CD14-positive monocyte (primary cell): ENCODE results near the gene DRD2. TPM values are rescaled to one million over a fixed set of nuclear protein-coding genes. Genes with fewer than 3 reads are reported as not detected.

ENCODE experiments used
- DNase-seq, 3 donors: peaks; one replicate each; pipeline ENCODE4 v3.0.0-alpha.2; 2011 to 2022
- H2AFZ ChIP-seq: 2 replicates; pipeline ENCODE4 v1.6.0; 2012; ENCODE audit warnings: mild to moderate bottlenecking, low read depth, low read length, inconsistent platforms; ENCODE audit not compliant: insufficient read depth, poor library complexity, severe bottlenecking
- H3K27ac ChIP-seq, 2 donors: 1 replicate in 1 of 2; 2 replicates in 1 of 2; pipeline ENCODE4 v1.5.1; 2012 to 2013; ENCODE audit warnings: low read length in 2 of 2, control low read depth in 1 of 2, inconsistent platforms in 1 of 2, low read depth in 1 of 2, mild to moderate bottlenecking in 1 of 2
- H3K27me3 ChIP-seq, 2 donors: one replicate each; pipeline versions ENCODE4 v1.6.0 to v1.6.1; 2011 to 2013; ENCODE audit warnings: low read length in 2 of 2; ENCODE audit not compliant: control insufficient read depth in 2 of 2, insufficient read depth in 2 of 2
- H3K36me3 ChIP-seq, 2 donors: replicated peaks in 1 of 2; 1 replicate in 1 of 2; 2 replicates in 1 of 2; pipeline versions ENCODE4 v1.5.1 to v1.6.1; 2012 to 2013; ENCODE audit warnings: low read length in 2 of 2, control low read depth in 1 of 2, inconsistent platforms in 1 of 2, mild to moderate bottlenecking in 1 of 2; ENCODE audit not compliant: insufficient read depth in 2 of 2, control insufficient read depth in 1 of 2
- H3K4me1 ChIP-seq, 2 donors: 1 replicate in 1 of 2; 2 replicates in 1 of 2; pipeline versions ENCODE4 v1.5.1 to v1.6.1; 2012 to 2013; ENCODE audit warnings: low read length in 2 of 2, control low read depth in 1 of 2, inconsistent platforms in 1 of 2, mild to moderate bottlenecking in 1 of 2, moderate library complexity in 1 of 2; ENCODE audit not compliant: insufficient read depth in 2 of 2, control insufficient read depth in 1 of 2
- H3K4me2 ChIP-seq: replicated peaks from 2 replicates; pipeline ENCODE3; 2012; ENCODE audit warnings: low read length, moderate library complexity, mild to moderate bottlenecking; ENCODE audit not compliant: poor library complexity, severe bottlenecking; ENCODE audit errors: extremely low read depth
- H3K4me3 ChIP-seq, 3 experiments: fragments of 200-600 bp in 1 of 3; sonication (generic) in 1 of 3; replicated peaks in 1 of 3; 1 replicate in 2 of 3; 2 replicates in 1 of 3; pipeline ENCODE4 v1.5.1; 2011 to 2013; ENCODE audit warnings: low read length in 3 of 3, mild to moderate bottlenecking in 3 of 3, control low read depth in 2 of 3, low read depth in 2 of 3, inconsistent platforms in 1 of 3, moderate library complexity in 1 of 3
- H3K79me2 ChIP-seq: 2 replicates; pipeline ENCODE4 v1.6.0; 2012; ENCODE audit warnings: mild to moderate bottlenecking, control low read depth, inconsistent platforms, low read length, moderate library complexity; ENCODE audit not compliant: insufficient read depth
- H3K9ac ChIP-seq: 2 replicates; pipeline ENCODE4 v1.6.0; 2017; ENCODE audit warnings: low read length, mild to moderate bottlenecking; ENCODE audit not compliant: insufficient read depth, poor library complexity, severe bottlenecking
- H3K9me3 ChIP-seq, 2 donors: replicated peaks in 1 of 2; 1 replicate in 1 of 2; 2 replicates in 1 of 2; pipeline versions ENCODE4 v1.5.1 to v1.6.1; 2012 to 2013; ENCODE audit warnings: low read length in 2 of 2, control low read depth in 1 of 2; ENCODE audit not compliant: control insufficient read depth in 1 of 2, insufficient read depth in 1 of 2
- H4K20me1 ChIP-seq: 2 replicates; pipeline ENCODE4 v1.6.0; 2012; ENCODE audit warnings: mild to moderate bottlenecking, low read length, control low read depth, moderate library complexity; ENCODE audit not compliant: insufficient read depth
- H3K27ac Mint-ChIP-seq, 7 donors: one replicate each; pipeline ENCODE4 v1.8.0; 2020; ENCODE audit warnings: mild to moderate bottlenecking in 7 of 7, mixed read lengths in 7 of 7, moderate library complexity in 6 of 7, inconsistent platforms in 2 of 7
- H3K27me3 Mint-ChIP-seq, 3 donors: one replicate each; pipeline ENCODE4 v1.8.0; 2021 to 2022; ENCODE audit warnings: low read depth in 3 of 3, mild to moderate bottlenecking in 3 of 3, mixed read lengths in 3 of 3, moderate library complexity in 3 of 3, inconsistent platforms in 1 of 3
- H3K36me3 Mint-ChIP-seq, 2 donors: one replicate each; pipeline ENCODE4 v1.8.0; 2020; ENCODE audit warnings: mixed read lengths in 2 of 2, inconsistent platforms in 1 of 2, mild to moderate bottlenecking in 1 of 2
- H3K4me1 Mint-ChIP-seq: one replicate; pipeline ENCODE4 v1.8.0; 2020; ENCODE audit warnings: mild to moderate bottlenecking, mixed read lengths
- H3K4me3 Mint-ChIP-seq, 2 donors: one replicate each; pipeline ENCODE4 v1.8.0; 2020; ENCODE audit warnings: mild to moderate bottlenecking in 2 of 2, mixed read lengths in 2 of 2, moderate library complexity in 1 of 2
- H3K9me3 Mint-ChIP-seq, 7 donors: one replicate each; pipeline ENCODE4 v1.8.0; 2020 to 2022; ENCODE audit warnings: mixed read lengths in 7 of 7, mild to moderate bottlenecking in 6 of 7, moderate library complexity in 6 of 7, inconsistent platforms in 2 of 7
- CTCF ChIP-seq: fragments of 200-600 bp; IDR thresholded peaks from one replicate; pipeline ENCODE4 v1.8.0; 2022; ENCODE audit warnings: antibody characterized with exemption, mild to moderate bottlenecking
- WGBS: methylation state at CpG from one replicate; pipeline ENCODE4 v1.1.5; 2013; ENCODE audit warnings: missing lambda C conversion rate; ENCODE audit not compliant: insufficient coverage; 5-methylcytosine and 5-hydroxymethylcytosine counted together
- intact Hi-C, 2 donors: fragments of 100-400 bp; cut with micrococcal nuclease; formaldehyde crosslinking; loops; one replicate each; pipeline versions ENCODE4 v1.15.0 to v1.15.1; 2023
- polyA plus RNA-seq, 3 donors: library from polyadenylated mRNA; depleted of rRNA in 1 of 3; unstranded in 2 of 3; stranded (reverse) in 1 of 3; fragments of 300-500 nt in 2 of 3; fragments of >200 nt in 1 of 3; fragmentation: Illumina TruSeq in 2 of 3; gene quantifications; 1 replicate in 2 of 3; 2 replicates in 1 of 3; pipeline ENCODE4 v1.2.3, GENCODE V29; 2012 to 2021

Gene DRD2
- polyA plus RNA-seq, 3 donors: not detected

GRCh38 chr11:113474362-113475159, 637 bp downstream of the DRD2 start:
- H3K4me3 Mint-ChIP-seq: peak overlapping the region in 1 of 2 donors; percentile 76
- 1% methylated on average over 67 of the region's 70 CpGs for WGBS
- H3K27me3 ChIP-seq: peaks cover 47% of the 10 kb centered on the region in 2 donors

GRCh38 chr11:113473983-113474361, 1.2 kb downstream of the DRD2 start:
- Mint-ChIP-seq H3K27me3 (peaks cover 43 to 68% (median 51%) of the 10 kb centered on the region in 3 donors), H3K9me3 (peaks cover 0 to 13% (median 5%) of the 10 kb centered on the region in 7 donors), H3K4me3 (peak overlapping the region in 1 of 2 donors; percentile 76)

More at GRCh38 chr11:113474362-113475159, 637 bp downstream of the DRD2 start:
- H3K4me1 Mint-ChIP-seq: no peaks in the 10 kb centered on the region
- intact Hi-C loops: no loop called here
- H3K27ac Mint-ChIP-seq: no peak overlapping the region
- Histone ChIP-seq H3K9me3 (peaks cover 0 to 12% of the 10 kb centered on the region in 2 donors), H3K4me1 (no peaks in the 10 kb centered on the region), H3K27ac (no peak overlapping the region), H3K4me2 (no peak overlapping the region), H3K36me3 (no peaks in the 10 kb centered on the region), H3K79me2 (no peaks in the 10 kb centered on the region), H3K4me3 (no peak overlapping the region), H4K20me1 (no peaks in the 10 kb centered on the region), H2AFZ (no peak overlapping the region), H3K9ac (no peak overlapping the region)
- H3K27me3 Mint-ChIP-seq: peaks cover 43 to 68% (median 50%) of the 10 kb centered on the region in 3 donors
- peaks cover 0 to 3% of the 10 kb centered on the region in 2 donors for H3K36me3 Mint-ChIP-seq
- peak in 1 of 3 donors; percentile 8 for DNase-seq
- TF ChIP-seq CTCF: no peak
- H3K9me3 Mint-ChIP-seq: peaks cover 0 to 13% (median 5%) of the 10 kb centered on the region in 7 donors

More at GRCh38 chr11:113473983-113474361, 1.2 kb downstream of the DRD2 start:
- TF ChIP-seq CTCF: no peak
- H3K27ac ChIP-seq: no peak overlapping the region
- H3K4me1 ChIP-seq: no peaks in the 10 kb centered on the region
- H3K9me3 ChIP-seq: peaks cover 0 to 12% of the 10 kb centered on the region in 2 donors
- H3K4me2 ChIP-seq: no peak overlapping the region
- no peaks in the 10 kb centered on the region for H3K79me2 ChIP-seq
- H3K9ac ChIP-seq: no peak overlapping the region
- peaks cover 47% of the 10 kb centered on the region in 2 donors for H3K27me3 ChIP-seq
- WGBS: 23% methylated on average over 8 of the region's 9 CpGs
- Mint-ChIP-seq H3K4me1 (no peaks in the 10 kb centered on the region), H3K27ac (no peak overlapping the region), H3K36me3 (peaks cover 0 to 3% of the 10 kb centered on the region in 2 donors)
- intact Hi-C loops: no loop called here
- no peak overlapping the region for H2AFZ ChIP-seq
- H3K4me3 ChIP-seq: no peak overlapping the region
- no peak for DNase-seq
- no peaks in the 10 kb centered on the region for H3K36me3 ChIP-seq
- H4K20me1 ChIP-seq: no peaks in the 10 kb centered on the region
